Fibroblast of mammary gland (primary cell): ENCODE data around the gene PRKG1.
A peak's percentile ranks its signal among the peaks of the same experiment; 100 is the strongest.
"Not testable (repeated sequence)": the region's sequence is repeated elsewhere in the genome, so short reads cannot be mapped to it uniquely, and the experiment has no call there.

Experiments
- DNase-seq: peaks from one replicate; pipeline ENCODE4 v3.0.0-alpha.2; 2010; ENCODE audit warnings: low read depth
- H3K4me3 ChIP-seq: 2 replicates; pipeline ENCODE4 v1.5.1; 2011; ENCODE audit warnings: low read depth, mild to moderate bottlenecking, low read length, moderate library complexity; ENCODE audit not compliant: control insufficient read depth
- CTCF ChIP-seq: conservative IDR thresholded peaks from 2 replicates; pipeline ENCODE4 v1.5.1; 2011; ENCODE audit warnings: low read depth, low read length, inconsistent platforms; ENCODE audit not compliant: control insufficient read depth, insufficient read depth

The PRKG1 gene

GRCh38 chr10:51389415-51390321, 315.4 kb downstream of the PRKG1 start:
- peak; percentile 79 for TF ChIP-seq CTCF
- DNase-seq = peak; percentile 98
- no peak overlapping the region for H3K4me3 ChIP-seq

GRCh38 chr10:51393006-51393405, 318.7 kb downstream of the PRKG1 start:
- H3K4me3 ChIP-seq, DNase-seq: not testable (repeated sequence)

- no peak overlapping the region for H3K4me3 ChIP-seq
- TF ChIP-seq CTCF = no peak
- DNase-seq = no peak
Measured at GRCh38 chr10:51394039-51394438, 319.8 kb downstream of the PRKG1 start.

- H3K4me3 ChIP-seq = no peak overlapping the region
- no peak for TF ChIP-seq CTCF
- DNase-seq = no peak
Measured at GRCh38 chr10:51397244-51397643, 323.0 kb downstream of the PRKG1 start.

GRCh38 chr10:51397695-51398094, 323.4 kb downstream of the PRKG1 start:
- no peak overlapping the region for H3K4me3 ChIP-seq
- peak; percentile 91 for DNase-seq
- TF ChIP-seq CTCF = no peak

- TF ChIP-seq CTCF = no peak
- no peak overlapping the region for H3K4me3 ChIP-seq
- no peak for DNase-seq
Measured at GRCh38 chr10:51399840-51400239, 325.6 kb downstream of the PRKG1 start.

- no peak for TF ChIP-seq CTCF
- no peak for DNase-seq
- no peak overlapping the region for H3K4me3 ChIP-seq
Measured at GRCh38 chr10:51400392-51401096, 326.3 kb downstream of the PRKG1 start.
